Endodermal cell (in vitro differentiated cells): ENCODE results near the gene ERFL. TPM values are rescaled to one million over a fixed set of nuclear protein-coding genes. Genes with fewer than 3 reads are reported as not detected.
A peak's percentile ranks its signal among the peaks of the same experiment; 100 is the strongest.

Experiments used
- DNase-seq: peaks from one replicate; pipeline ENCODE4 v3.0.0-alpha.2; 2017
- H3K27ac ChIP-seq: 2 replicates; pipeline ENCODE4 v1.5.1; 2013; ENCODE audit warnings: mild to moderate bottlenecking, low read depth, low read length, moderate library complexity
- H3K27me3 ChIP-seq: 2 replicates; pipeline ENCODE4 v1.6.1; 2013; ENCODE audit warnings: mild to moderate bottlenecking, low read length, moderate library complexity; ENCODE audit not compliant: insufficient read depth, control insufficient read depth, poor library complexity, severe bottlenecking
- H3K36me3 ChIP-seq: 2 replicates; pipeline ENCODE4 v1.7.0; 2013; ENCODE audit warnings: mild to moderate bottlenecking, low read length, moderate library complexity; ENCODE audit not compliant: control insufficient read depth, insufficient read depth
- H3K4me1 ChIP-seq: one replicate; pipeline ENCODE4 v1.7.0; 2013; ENCODE audit warnings: low read length; ENCODE audit not compliant: control insufficient read depth, insufficient read depth
- H3K4me3 ChIP-seq: 2 replicates; pipeline ENCODE4 v1.5.1; 2013; ENCODE audit warnings: mild to moderate bottlenecking, low read length, moderate library complexity
- H3K9ac ChIP-seq: 2 replicates; pipeline ENCODE4 v1.6.1; 2013; ENCODE audit warnings: mild to moderate bottlenecking, low read length, moderate library complexity; ENCODE audit not compliant: poor library complexity, severe bottlenecking; ENCODE audit errors: extremely low read depth
- H3K9me3 ChIP-seq: 2 replicates; pipeline ENCODE4 v1.6.1; 2013; ENCODE audit warnings: mild to moderate bottlenecking, low read length, moderate library complexity; ENCODE audit not compliant: control insufficient read depth
- H3K27ac Mint-ChIP-seq: 2 replicates; pipeline ENCODE4 v1.8.0; 2020; ENCODE audit warnings: mixed read lengths
- H3K27me3 Mint-ChIP-seq: 2 replicates; pipeline ENCODE4 v1.8.0; 2021; ENCODE audit warnings: mild to moderate bottlenecking, mixed read lengths; ENCODE audit not compliant: insufficient read depth
- H3K36me3 Mint-ChIP-seq: 2 replicates; pipeline ENCODE4 v1.8.0; 2020; ENCODE audit warnings: low read depth, mixed read lengths
- H3K4me1 Mint-ChIP-seq: 2 replicates; pipeline ENCODE4 v1.8.0; 2020; ENCODE audit warnings: mixed read lengths
- H3K4me3 Mint-ChIP-seq: 2 replicates; pipeline ENCODE4 v1.8.0; 2020; ENCODE audit warnings: mild to moderate bottlenecking, moderate library complexity, mixed read lengths
- H3K9me3 Mint-ChIP-seq: 2 replicates; pipeline ENCODE4 v1.8.0; 2020; ENCODE audit warnings: mild to moderate bottlenecking, mixed read lengths
- WGBS, 2 experiments: methylation state at CpG; one replicate each; pipeline versions ENCODE4 v1.1.5 to v1.1.7; 2013; ENCODE audit warnings: missing lambda C conversion rate in 2 of 2, mixed read lengths in 1 of 2; ENCODE audit not compliant: insufficient coverage in 1 of 2, insufficient read length in 1 of 2; 5-methylcytosine and 5-hydroxymethylcytosine counted together
- total RNA-seq, 2 donors: library from RNA; stranded (reverse); fragmentation: NEBNext Ultra II Directional in 1 of 2; extraction: Animal tissue kit (Norgen Biotek cat#: 25700) in 1 of 2; gene quantifications; 2 replicates in 1 of 2; 3 replicates in 1 of 2; pipeline ENCODE4 v1.2.1, GENCODE V29; 2021
- TF ChIP-seq, protein P1 (sequence below): fragments of 200-600 bp; sonication (generic); conservative IDR thresholded peaks from 2 replicates; pipeline ENCODE4 v1.5.0; 2021; ENCODE audit warnings: antibody characterized with exemption, mild to moderate bottlenecking

Gene ERFL
- total RNA-seq, 2 donors from 2014 or later, result 0.13 to 0.53 TPM

- Mint-ChIP-seq H3K4me3 (no peak overlapping the region), H3K27me3 (no peaks in the 10 kb centered on the region)
Observed at GRCh38 chr19:41888926-41889325, 39.3 kb downstream of the ERFL start.

GRCh38 chr19:41887711-41888382, 40.4 kb downstream of the ERFL start:
- H3K9me3 ChIP-seq, result no peaks in the 10 kb centered on the region
- H3K4me1 ChIP-seq, result no peaks in the 10 kb centered on the region
- DNase-seq, result peak; percentile 97
- H3K36me3 Mint-ChIP-seq, result peaks cover 21% of the 10 kb centered on the region
- H3K27me3 ChIP-seq, result no peaks in the 10 kb centered on the region
- peak overlapping the region; percentile 65 for H3K4me3 ChIP-seq
- H3K4me1 Mint-ChIP-seq, result peaks cover 24% of the 10 kb centered on the region
- no peaks in the 10 kb centered on the region for H3K27me3 Mint-ChIP-seq
- H3K27ac ChIP-seq, result no peak overlapping the region
- H3K9me3 Mint-ChIP-seq, result no peaks in the 10 kb centered on the region
- TF ChIP-seq, protein P1, sequence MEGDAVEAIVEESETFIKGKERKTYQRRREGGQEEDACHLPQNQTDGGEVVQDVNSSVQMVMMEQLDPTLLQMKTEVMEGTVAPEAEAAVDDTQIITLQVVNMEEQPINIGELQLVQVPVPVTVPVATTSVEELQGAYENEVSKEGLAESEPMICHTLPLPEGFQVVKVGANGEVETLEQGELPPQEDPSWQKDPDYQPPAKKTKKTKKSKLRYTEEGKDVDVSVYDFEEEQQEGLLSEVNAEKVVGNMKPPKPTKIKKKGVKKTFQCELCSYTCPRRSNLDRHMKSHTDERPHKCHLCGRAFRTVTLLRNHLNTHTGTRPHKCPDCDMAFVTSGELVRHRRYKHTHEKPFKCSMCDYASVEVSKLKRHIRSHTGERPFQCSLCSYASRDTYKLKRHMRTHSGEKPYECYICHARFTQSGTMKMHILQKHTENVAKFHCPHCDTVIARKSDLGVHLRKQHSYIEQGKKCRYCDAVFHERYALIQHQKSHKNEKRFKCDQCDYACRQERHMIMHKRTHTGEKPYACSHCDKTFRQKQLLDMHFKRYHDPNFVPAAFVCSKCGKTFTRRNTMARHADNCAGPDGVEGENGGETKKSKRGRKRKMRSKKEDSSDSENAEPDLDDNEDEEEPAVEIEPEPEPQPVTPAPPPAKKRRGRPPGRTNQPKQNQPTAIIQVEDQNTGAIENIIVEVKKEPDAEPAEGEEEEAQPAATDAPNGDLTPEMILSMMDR, result peak; percentile 75
- 27 to 33% methylated on average over 6 to 17 of the region's 17 CpGs for WGBS, 2 experiments
- peak overlapping the region; percentile 46 for H3K4me3 Mint-ChIP-seq
- peak overlapping the region; percentile 92 for H3K27ac Mint-ChIP-seq
- no peak overlapping the region for H3K9ac ChIP-seq
- H3K36me3 ChIP-seq, result peaks cover 18% of the 10 kb centered on the region

More at GRCh38 chr19:41888926-41889325, 39.3 kb downstream of the ERFL start:
- no peak overlapping the region for H3K4me3 ChIP-seq
- Mint-ChIP-seq H3K4me1 (peaks cover 20% of the 10 kb centered on the region), H3K27ac (no peak overlapping the region), H3K36me3 (peaks cover 21% of the 10 kb centered on the region), H3K9me3 (no peaks in the 10 kb centered on the region)
- H3K27me3 ChIP-seq, result no peaks in the 10 kb centered on the region
- H3K9ac ChIP-seq, result no peak overlapping the region
- WGBS, 2 experiments, result 94 to 95% methylated on average over 12 of the region's 12 CpGs
- no peak for DNase-seq
- TF ChIP-seq, protein P1, result peak; percentile 39
- H3K4me1 ChIP-seq, result no peaks in the 10 kb centered on the region
- H3K27ac ChIP-seq, result no peak overlapping the region
- peaks cover 18% of the 10 kb centered on the region for H3K36me3 ChIP-seq
- H3K9me3 ChIP-seq, result no peaks in the 10 kb centered on the region

- Mint-ChIP-seq H3K9me3 (no peaks in the 10 kb centered on the region), H3K27me3 (peaks cover 6% of the 10 kb centered on the region), H3K4me3 (peak overlapping the region; percentile 24), H3K36me3 (peaks cover 21% of the 10 kb centered on the region), H3K27ac (peak overlapping the region; percentile 63), H3K4me1 (peaks cover 30% of the 10 kb centered on the region)
- DNase-seq, result no peak
- no peaks in the 10 kb centered on the region for H3K9me3 ChIP-seq
- no peak overlapping the region for H3K9ac ChIP-seq
- H3K4me1 ChIP-seq, result no peaks in the 10 kb centered on the region
- H3K36me3 ChIP-seq, result peaks cover 18% of the 10 kb centered on the region
- no peak overlapping the region for H3K4me3 ChIP-seq
- H3K27me3 ChIP-seq, result no peaks in the 10 kb centered on the region
- H3K27ac ChIP-seq, result no peak overlapping the region
- WGBS, 2 experiments, result 83 to 92% methylated on average over 7 to 13 of the region's 13 CpGs
- TF ChIP-seq, protein P1, result no peak
Observed at GRCh38 chr19:41886761-41887710, 41.2 kb downstream of the ERFL start.
